GM12878 (cell line): ENCODE data around the gene NAA35. TPM values are rescaled to one million over a fixed set of nuclear protein-coding genes. Genes with fewer than 3 reads are reported as not detected.

Experiments used
- ATAC-seq: fragments of 200-7000 bp; cut with Tn5 transposase; 3 replicates; pipeline ENCODE4 v1.9.1; 2020; ENCODE audit warnings: mild to moderate bottlenecking, moderate library complexity
- Bru-seq: library from RNA; stranded (reverse); fragments of 400-500 nt; gene quantifications from one replicate; lab custom pipeline; 2021; lab: Mats Ljungman, UMichigan
- BruChase-seq, 2 experiments: library from RNA; stranded (reverse); fragments of 400-500 nt; gene quantifications; one replicate each; lab custom pipeline; 2021; lab: Mats Ljungman, UMichigan
- BruUV-seq: library from RNA; stranded (reverse); fragments of 400-500 nt; replicated peaks from 2 replicates; lab custom pipeline; 2021; lab: Mats Ljungman, UMichigan
- CTCF ChIA-PET: fragments of 300-600 bp; sonication (Branson Sonifier 250); formaldehyde crosslinking; extraction: SDS; loops from one replicate; lab custom pipeline; 2021; ENCODE audit warnings: inconsistent platforms; lab: Yijun Ruan, JAX
- POLR2A ChIA-PET: fragments of 350-600 bp; formaldehyde crosslinking; extraction: SDS; loops from one replicate; lab custom pipeline; 2021; ENCODE audit warnings: inconsistent platforms; lab: Charles Lee
- RAD21 ChIA-PET: fragments of 300-600 bp; sonication (Branson Sonifier 250); formaldehyde crosslinking; loops from one replicate; lab custom pipeline; 2023; ENCODE audit warnings: antibody characterized with exemption; ENCODE audit not compliant: unreplicated experiment; lab: Charles Lee
- SMC1A ChIA-PET: fragments of 300-600 bp; sonication (Branson Sonifier 250); formaldehyde crosslinking; loops from one replicate; lab custom pipeline; 2023; ENCODE audit not compliant: unreplicated experiment, uncharacterized antibody; lab: Charles Lee
- DNase-seq: peaks from one replicate; pipeline ENCODE4 v3.0.0-alpha.2; 2011; ENCODE audit warnings: low read depth, low spot score
- FAIRE-seq: peaks from 3 replicates; lab custom pipeline; 2011; peaks lifted over from hg19 to GRCh38; lab: Jason Lieb, UNC
- H2AFZ ChIP-seq: 2 replicates; pipeline ENCODE4 v1.6.0; 2011; ENCODE audit warnings: low read depth, low read length, control low read depth; ENCODE audit not compliant: control insufficient read depth
- H3K27ac ChIP-seq: 2 replicates; pipeline ENCODE4 v1.5.1; 2011; ENCODE audit warnings: control low read depth; ENCODE audit not compliant: control insufficient read depth, insufficient read depth
- H3K27me3 ChIP-seq, 2 experiments: replicated peaks in 1 of 2; 2 replicates each; pipeline versions ENCODE4 v1.6.0 to v1.6.1; 2011; ENCODE audit warnings: low read length in 1 of 2; ENCODE audit not compliant: control insufficient read depth in 2 of 2, insufficient read depth in 2 of 2
- H3K36me3 ChIP-seq, 2 experiments: 2 replicates each; pipeline ENCODE4 v1.5.1; 2011; ENCODE audit warnings: low read length in 1 of 2; ENCODE audit not compliant: control insufficient read depth in 2 of 2, insufficient read depth in 2 of 2
- H3K4me1 ChIP-seq: 2 replicates; pipeline ENCODE4 v1.6.1; 2011; ENCODE audit warnings: mild to moderate bottlenecking, low read length, moderate library complexity, mixed read lengths; ENCODE audit not compliant: control insufficient read depth, insufficient read depth
- H3K4me2 ChIP-seq: 2 replicates; pipeline ENCODE4 v1.6.0; 2011; ENCODE audit warnings: control low read depth; ENCODE audit not compliant: control insufficient read depth, insufficient read depth
- H3K4me3 ChIP-seq: fragments of 200-600 bp; sonication (generic); 2 replicates; pipeline ENCODE4 v1.5.1; 2016
- H3K79me2 ChIP-seq: 2 replicates; pipeline ENCODE4 v1.6.0; 2011; ENCODE audit warnings: low read length; ENCODE audit not compliant: control insufficient read depth, insufficient read depth
- H3K9ac ChIP-seq: 2 replicates; pipeline ENCODE4 v1.8.0; 2011; ENCODE audit warnings: low read length, control low read depth, mixed read lengths; ENCODE audit not compliant: control insufficient read depth, insufficient read depth
- H3K9me3 ChIP-seq: replicated peaks from 3 replicates; pipeline ENCODE4 v1.5.1; 2011; ENCODE audit warnings: mild to moderate bottlenecking, low read length; ENCODE audit not compliant: control insufficient read depth, insufficient read depth
- H4K20me1 ChIP-seq: 2 replicates; pipeline ENCODE4 v1.6.0; 2011; ENCODE audit not compliant: control insufficient read depth, insufficient read depth
- BACH1 ChIP-seq: fragments of 450-650 bp; IDR thresholded peaks from 2 replicates; pipeline ENCODE4 v1.6.1; 2017; ENCODE audit warnings: mild to moderate bottlenecking, borderline replicate concordance
- CEBPB ChIP-seq, 2 experiments: fragments of 150-350 bp in 1 of 2; IDR thresholded peaks; 2 replicates each; pipeline ENCODE4 v1.6.1; 2012 to 2014; ENCODE audit warnings: low read depth in 2 of 2, low read length in 2 of 2, borderline replicate concordance in 1 of 2, inconsistent platforms in 1 of 2
- EED ChIP-seq: sonication (generic); IDR thresholded peaks from 2 replicates; pipeline ENCODE4 v1.6.1; 2016; ENCODE audit warnings: antibody characterized with exemption, low read depth
- EP300 ChIP-seq, 2 experiments: fragments of 150-350 bp in 1 of 2; IDR thresholded peaks; 2 replicates each; pipeline ENCODE4 v1.6.1; 2011 to 2012; ENCODE audit warnings: low read depth in 2 of 2, low read length in 2 of 2, borderline replicate concordance in 1 of 2, improper control_type of control experiment in 1 of 2, inconsistent platforms in 1 of 2; ENCODE audit not compliant: control insufficient read depth in 1 of 2
- IKZF1 ChIP-seq: fragments of 450-650 bp; conservative IDR thresholded peaks from 2 replicates; pipeline ENCODE4 v1.6.1; 2017; ENCODE audit warnings: antibody characterized with exemption, mild to moderate bottlenecking
- JUND ChIP-seq: IDR thresholded peaks from 2 replicates; pipeline ENCODE4 v1.6.1; 2012; ENCODE audit warnings: low read depth, mild to moderate bottlenecking, low read length, improper control_type of control experiment, moderate library complexity
- LARP7 ChIP-seq: fragments of 450-650 bp; IDR thresholded peaks from 2 replicates; pipeline ENCODE4 v1.6.1; 2017; ENCODE audit warnings: mild to moderate bottlenecking
- RFX5 ChIP-seq: IDR thresholded peaks from 2 replicates; pipeline ENCODE4 v1.6.1; 2011; ENCODE audit warnings: low read depth, low read length, improper control_type of control experiment
- SREBF1 ChIP-seq: IDR thresholded peaks from 2 replicates; pipeline ENCODE4 v1.6.1; 2012; ENCODE audit warnings: mild to moderate bottlenecking, low read length
- SUPT20H ChIP-seq: IDR thresholded peaks from 2 replicates; pipeline ENCODE4 v1.6.1; 2011; ENCODE audit warnings: low read depth, mild to moderate bottlenecking, low read length, moderate library complexity, borderline replicate concordance; ENCODE audit not compliant: control insufficient read depth
- WGBS: methylation state at CpG from one replicate; pipeline ENCODE4 v1.1.6; 2016; ENCODE audit warnings: low lambda C conversion rate; ENCODE audit not compliant: insufficient replicate concordance, insufficient coverage; ENCODE audit errors: missing lambda C conversion rate; 5-methylcytosine and 5-hydroxymethylcytosine counted together
- in situ Hi-C: fragments of 300-500 bp; cut with MboI; formaldehyde crosslinking; loops from 9 replicates; pipeline ENCODE4 v1.14.3; 2018; ENCODE audit warnings: mixed read lengths
- intact Hi-C: fragments of 100-400 bp; cut with micrococcal nuclease; formaldehyde crosslinking; loops from one replicate; pipeline ENCODE4 v1.14.2; 2022; ENCODE audit not compliant: unreplicated experiment
- long read RNA-seq, 2 experiments: library from polyadenylated mRNA; unstranded; transcript quantifications; one replicate each; pipeline ENCODE4 v2.0.0, GENCODE V29; 2019 to 2020
- polyA minus RNA-seq, 3 experiments: library from RNA; depleted of rRNA, polyadenylated mRNA; stranded (reverse); fragments of >200 nt; gene quantifications; 2 replicates each; pipeline ENCODE4 v1.2.3, GENCODE V29; 2011
- polyA plus RNA-seq, 11 experiments: library from polyadenylated mRNA; depleted of rRNA in 4 of 11; unstranded in 6 of 11; stranded (reverse) in 5 of 11; fragments of >200 nt; fragmentation: Nextera tagmentation in 4 of 11; fragmentation: Illumina TruSeq in 1 of 11; extraction: Ambion mirVana in 4 of 11; extraction: Trizol in 1 of 11; gene quantifications; 1 replicate in 1 of 11; 2 replicates in 10 of 11; pipeline versions ENCODE4 v1.2.1 to v1.2.3, GENCODE V29; 2011 to 2016; ENCODE audit warnings: inconsistent platforms in 2 of 11, missing spikeins in 2 of 11, low read depth in 1 of 11
- total RNA-seq, 4 experiments: library from RNA; depleted of rRNA in 3 of 4; stranded (reverse); fragments of >200 nt in 3 of 4; fragmentation: Illumina TruSeq in 1 of 4; extraction: Trizol in 1 of 4; gene quantifications; 2 replicates each; pipeline versions ENCODE4 v1.2.1 to v1.2.3, GENCODE V29; 2013 to 2021
- TF ChIP-seq, protein P1 (sequence below): fragments of 450-650 bp; IDR thresholded peaks from 2 replicates; pipeline ENCODE4 v1.6.1; 2017; ENCODE audit warnings: low read depth, mild to moderate bottlenecking, moderate library complexity
- TF ChIP-seq, protein P2 (sequence below): IDR thresholded peaks from 2 replicates; pipeline ENCODE4 v1.6.1; 2012; ENCODE audit warnings: mild to moderate bottlenecking, low read depth, low read length

The NAA35 gene
- 43.9 and 50.7 TPM in 2 replicates for total RNA-seq (2013; cell fraction: nucleolus; rRNA removed)
- total RNA-seq (2014; rRNA removed) (15.5 and 18.7 TPM in 2 replicates), total RNA-seq (2014; rRNA removed; fragmentation: Illumina TruSeq; extraction: Trizol) (28.1 TPM in 2 replicates), total RNA-seq (2021) (24.4 and 25.7 TPM in 2 replicates), polyA plus RNA-seq (2011; rRNA removed) (38.0 and 48.2 TPM in 2 replicates), polyA plus RNA-seq (2014; fragmentation: Illumina TruSeq; extraction: Trizol) (30.7 and 37.4 TPM in 2 replicates), polyA plus RNA-seq (2014; fragmentation: Nextera tagmentation; extraction: Ambion mirVana) (10 to 100 TPM; 18.9 to 23.4 TPM), polyA plus RNA-seq (2014; rRNA removed) (16.9 and 17.3 TPM in 2 replicates), polyA plus RNA-seq (2016; fragmentation: Nextera tagmentation; extraction: Ambion mirVana) (10 to 100 TPM; 30.5 to 37.1 TPM), polyA minus RNA-seq (2011; rRNA and poly(A)+ RNA removed) (16.2 and 24.1 TPM in 2 replicates), Bru-seq, nascent RNA (percentile 86 among the genes with signal in this experiment), BruChase-seq, experiment 1, labeled RNA remaining after a 6-hour chase (percentile 83 among the genes with signal in this experiment), BruChase-seq, experiment 2, labeled RNA remaining after a 2-hour chase (percentile 88 among the genes with signal in this experiment)
- 10.0 TPM for polyA plus RNA-seq (2011; ENCODE audit: low read depth)
- 15.2 and 15.8 TPM in 2 replicates for polyA plus RNA-seq (2011; cell fraction: cytosol; rRNA removed)
- polyA plus RNA-seq (2011; cell fraction: nucleus; rRNA removed), result 25.9 and 26.3 TPM in 2 replicates
- 16.2 and 18.0 TPM in 2 replicates for polyA plus RNA-seq (2012)
- polyA minus RNA-seq (2011; cell fraction: cytosol; rRNA and poly(A)+ RNA removed), result 7.1 and 7.2 TPM in 2 replicates
- 10.4 and 14.0 TPM in 2 replicates for polyA minus RNA-seq (2011; cell fraction: nucleus; rRNA and poly(A)+ RNA removed)
- long read RNA-seq, experiment 1, partial matches to known transcripts, result 6 of 16 reads
- long read RNA-seq, experiment 1, other reads (novel, unspliced or antisense), result 7 of 16 reads
- long read RNA-seq, experiment 2, transcript NAA35-201 (23 exons, 2,649 nt), result major isoform, 26 of 109 reads
- long read RNA-seq, experiment 2, partial matches to known transcripts, result 35 of 109 reads
- long read RNA-seq, experiment 2, other reads (novel, unspliced or antisense), result 48 of 109 reads

DNA sequence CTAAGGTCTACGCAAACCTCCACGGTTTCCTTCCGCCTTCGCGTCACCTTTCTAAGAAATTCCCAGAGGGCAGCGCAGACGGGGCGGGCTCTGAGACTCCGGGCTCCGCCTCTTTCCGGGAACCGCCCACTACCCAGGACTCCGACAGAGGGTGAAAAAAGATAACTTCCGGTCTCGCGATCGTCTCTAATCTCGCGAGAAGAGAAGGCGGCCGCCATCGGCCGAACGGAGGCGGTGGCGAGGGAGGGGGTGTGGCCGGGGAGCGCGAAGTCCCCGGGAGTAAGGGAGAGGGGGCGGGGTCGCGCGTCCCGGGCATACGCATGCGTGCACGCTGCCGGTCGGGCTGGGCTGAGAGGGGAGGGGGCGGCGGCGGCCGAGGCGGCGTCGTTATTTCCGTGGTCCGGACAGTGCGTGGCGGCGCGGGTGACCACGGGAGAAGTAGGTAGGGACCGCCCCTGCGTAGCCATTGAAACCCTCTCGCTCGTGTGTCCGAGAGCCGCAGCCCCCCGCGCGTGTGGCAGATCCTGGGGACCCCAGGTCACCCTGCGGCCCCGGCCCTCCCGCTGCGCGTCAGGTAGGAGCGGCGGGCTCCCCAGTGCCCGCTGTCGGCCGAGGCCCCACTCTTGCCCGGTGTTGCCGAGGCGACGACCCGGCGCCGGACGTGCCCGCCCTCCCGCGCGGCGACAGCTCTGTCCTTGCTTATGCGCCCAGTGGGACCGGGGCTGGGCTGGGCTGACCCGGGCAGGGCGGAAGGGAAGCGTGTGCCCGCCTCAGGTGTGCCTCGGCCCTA lies at the start of gene NAA35:
Gene NAA35, plus strand, starts transcription at position 315 of the 790 bp plus-strand sequence. CDS start 1,014 bp downstream, outside the sequence.
- FAIRE-seq (no peak), ATAC-seq (peak; percentile 86), DNase-seq (peak; percentile 94)
- ChIA-PET RAD21 (no interaction called here), POLR2A (no interaction called here), SMC1A (interaction anchor here (1.4 kb wide), 1 partner anchor 11 kb away, joined by 3 read pairs; no protein-coding TSS in a partner anchor), CTCF (interaction anchor here (1.2 to 1.9 kb wide), 2 partner anchors 11 to 41 kb away, joined by 6 read pairs; no protein-coding TSS in a partner anchor)
- peaks cover 45% of the 10 kb centered on the region for H3K79me2 ChIP-seq
- peaks cover 0 to 4% of the 10 kb centered on the region in 2 experiments; a peak in 2 of 4 replicates for H3K36me3 ChIP-seq
- H3K27ac ChIP-seq, result peak within 1 kb of the TSS; percentile 84
- intact Hi-C loops, result loop anchor here (5.0 kb wide), 1 partner anchor 199 kb away; the partner anchor contains the start of gene AGTPBP1
- under 1% methylated on average over 72 of the region's 93 CpGs for WGBS
- H3K4me1 ChIP-seq, result 0 out of 2 replicates have a peak, but pooled peaks cover 4% of the 10 kb centered on the region
- H3K27me3 ChIP-seq, result no peaks in the 10 kb centered on the region
- H4K20me1 ChIP-seq, result no peaks in the 10 kb centered on the region
- no TSS peak for BruUV-seq
- H3K4me2 ChIP-seq, result peak within 1 kb of the TSS; percentile 97
- in situ Hi-C loops, result no loop called here
- H2AFZ ChIP-seq, result peak within 1 kb of the TSS; percentile 94
- H3K4me3 ChIP-seq, result peak within 1 kb of the TSS; percentile 87
- H3K9ac ChIP-seq, result peak within 1 kb of the TSS; percentile 95
- H3K9me3 ChIP-seq, result no peaks in the 10 kb centered on the region; the same call in 2 of the 3 replicates
- TF ChIP-seq RFX5 (0 out of 2 replicates have a peak, but pooled peaks have one; percentile 31), SREBF1 (no peak), CEBPB (IDR thresholded peaks at IDR 0.05; ENCODE audit: borderline replicate concordance in 1 of 2, low read depth in 2 of 2, low read length in 2 of 2) (no peak), LARP7 (peak; percentile 93), EP300 (IDR thresholded peaks at IDR 0.05; ENCODE audit: borderline replicate concordance in 1 of 2, control insufficient read depth in 1 of 2, low read depth in 2 of 2, low read length in 2 of 2) (peak; percentile 38 to 74; a peak in 1 of 4 replicates), EED (no peak), JUND (no peak), IKZF1 (peak; percentile 66; the same call in 1 of the 2 replicates), BACH1 (peak; percentile 54; the same call in 1 of the 2 replicates), SUPT20H (no peak)
- TF ChIP-seq, protein P1, sequence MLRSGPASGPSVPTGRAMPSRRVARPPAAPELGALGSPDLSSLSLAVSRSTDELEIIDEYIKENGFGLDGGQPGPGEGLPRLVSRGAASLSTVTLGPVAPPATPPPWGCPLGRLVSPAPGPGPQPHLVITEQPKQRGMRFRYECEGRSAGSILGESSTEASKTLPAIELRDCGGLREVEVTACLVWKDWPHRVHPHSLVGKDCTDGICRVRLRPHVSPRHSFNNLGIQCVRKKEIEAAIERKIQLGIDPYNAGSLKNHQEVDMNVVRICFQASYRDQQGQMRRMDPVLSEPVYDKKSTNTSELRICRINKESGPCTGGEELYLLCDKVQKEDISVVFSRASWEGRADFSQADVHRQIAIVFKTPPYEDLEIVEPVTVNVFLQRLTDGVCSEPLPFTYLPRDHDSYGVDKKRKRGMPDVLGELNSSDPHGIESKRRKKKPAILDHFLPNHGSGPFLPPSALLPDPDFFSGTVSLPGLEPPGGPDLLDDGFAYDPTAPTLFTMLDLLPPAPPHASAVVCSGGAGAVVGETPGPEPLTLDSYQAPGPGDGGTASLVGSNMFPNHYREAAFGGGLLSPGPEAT, result no peak; the same call in 1 of the 2 replicates
- TF ChIP-seq, protein P2, sequence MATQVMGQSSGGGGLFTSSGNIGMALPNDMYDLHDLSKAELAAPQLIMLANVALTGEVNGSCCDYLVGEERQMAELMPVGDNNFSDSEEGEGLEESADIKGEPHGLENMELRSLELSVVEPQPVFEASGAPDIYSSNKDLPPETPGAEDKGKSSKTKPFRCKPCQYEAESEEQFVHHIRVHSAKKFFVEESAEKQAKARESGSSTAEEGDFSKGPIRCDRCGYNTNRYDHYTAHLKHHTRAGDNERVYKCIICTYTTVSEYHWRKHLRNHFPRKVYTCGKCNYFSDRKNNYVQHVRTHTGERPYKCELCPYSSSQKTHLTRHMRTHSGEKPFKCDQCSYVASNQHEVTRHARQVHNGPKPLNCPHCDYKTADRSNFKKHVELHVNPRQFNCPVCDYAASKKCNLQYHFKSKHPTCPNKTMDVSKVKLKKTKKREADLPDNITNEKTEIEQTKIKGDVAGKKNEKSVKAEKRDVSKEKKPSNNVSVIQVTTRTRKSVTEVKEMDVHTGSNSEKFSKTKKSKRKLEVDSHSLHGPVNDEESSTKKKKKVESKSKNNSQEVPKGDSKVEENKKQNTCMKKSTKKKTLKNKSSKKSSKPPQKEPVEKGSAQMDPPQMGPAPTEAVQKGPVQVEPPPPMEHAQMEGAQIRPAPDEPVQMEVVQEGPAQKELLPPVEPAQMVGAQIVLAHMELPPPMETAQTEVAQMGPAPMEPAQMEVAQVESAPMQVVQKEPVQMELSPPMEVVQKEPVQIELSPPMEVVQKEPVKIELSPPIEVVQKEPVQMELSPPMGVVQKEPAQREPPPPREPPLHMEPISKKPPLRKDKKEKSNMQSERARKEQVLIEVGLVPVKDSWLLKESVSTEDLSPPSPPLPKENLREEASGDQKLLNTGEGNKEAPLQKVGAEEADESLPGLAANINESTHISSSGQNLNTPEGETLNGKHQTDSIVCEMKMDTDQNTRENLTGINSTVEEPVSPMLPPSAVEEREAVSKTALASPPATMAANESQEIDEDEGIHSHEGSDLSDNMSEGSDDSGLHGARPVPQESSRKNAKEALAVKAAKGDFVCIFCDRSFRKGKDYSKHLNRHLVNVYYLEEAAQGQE, result no peak
